IgD-negative memory B cell (primary cell): ENCODE data around the gene RANGAP1. TPM values are rescaled to one million over a fixed set of nuclear protein-coding genes. Genes with fewer than 3 reads are reported as not detected.
A peak's percentile ranks its signal among the peaks of the same experiment; 100 is the strongest.

Source experiments
- H3K27ac Mint-ChIP-seq, 3 donors: one replicate each; pipeline ENCODE4 v1.8.0; 2020 to 2022; ENCODE audit warnings: mild to moderate bottlenecking in 3 of 3, mixed read lengths in 3 of 3, moderate library complexity in 1 of 3
- H3K27me3 Mint-ChIP-seq: one replicate; pipeline ENCODE4 v1.8.0; 2021; ENCODE audit warnings: mixed read lengths
- H3K36me3 Mint-ChIP-seq: one replicate; pipeline ENCODE4 v1.8.0; 2020; ENCODE audit warnings: mild to moderate bottlenecking, mixed read lengths
- H3K4me1 Mint-ChIP-seq, 3 donors: one replicate each; pipeline ENCODE4 v1.8.0; 2020 to 2022; ENCODE audit warnings: mixed read lengths in 3 of 3, mild to moderate bottlenecking in 1 of 3
- H3K4me3 Mint-ChIP-seq, 4 donors: one replicate each; pipeline ENCODE4 v1.8.0; 2020 to 2022; ENCODE audit warnings: mild to moderate bottlenecking in 4 of 4, mixed read lengths in 4 of 4, moderate library complexity in 3 of 4
- H3K9me3 Mint-ChIP-seq, 3 donors: one replicate each; pipeline ENCODE4 v1.8.0; 2020 to 2021; ENCODE audit warnings: mixed read lengths in 3 of 3, mild to moderate bottlenecking in 1 of 3
- polyA plus RNA-seq: library from polyadenylated mRNA; unstranded; fragments of 300-500 nt; fragmentation: Illumina TruSeq; gene quantifications from one replicate; pipeline ENCODE4 v1.2.3, GENCODE V29; 2021

The RANGAP1 gene
- polyA plus RNA-seq, 1 donor from 2014 or later, result 21.6 TPM

GRCh38 chr22:41239443-41240128, 46.4 kb downstream of the RANGAP1 start:
- Mint-ChIP-seq H3K4me3 (peak overlapping the region in 1 of 4 donors; percentile 60), H3K36me3 (no peaks in the 10 kb centered on the region), H3K4me1 (peaks cover 0 to 7% (median 4%) of the 10 kb centered on the region in 3 donors), H3K9me3 (no peaks in the 10 kb centered on the region), H3K27ac (no peak overlapping the region), H3K27me3 (peaks cover 2% of the 10 kb centered on the region)

GRCh38 chr22:41238570-41239442, 47.2 kb downstream of the RANGAP1 start:
- Mint-ChIP-seq H3K36me3 (no peaks in the 10 kb centered on the region), H3K4me3 (peak overlapping the region; percentile 59 to 90 (median 70)), H3K27ac (no peak overlapping the region), H3K4me1 (peaks cover 0 to 7% (median 2%) of the 10 kb centered on the region in 3 donors), H3K27me3 (peaks cover 2% of the 10 kb centered on the region), H3K9me3 (no peaks in the 10 kb centered on the region)

- Mint-ChIP-seq H3K36me3 (no peaks in the 10 kb centered on the region), H3K4me1 (peaks cover 0 to 7% (median 2%) of the 10 kb centered on the region in 3 donors), H3K4me3 (peak overlapping the region; percentile 13 to 72 (median 42)), H3K27ac (no peak overlapping the region), H3K27me3 (peaks cover 2% of the 10 kb centered on the region), H3K9me3 (no peaks in the 10 kb centered on the region)
Observed at GRCh38 chr22:41237707-41238569, 48.0 kb downstream of the RANGAP1 start.

- Mint-ChIP-seq H3K27me3 (peaks cover 2% of the 10 kb centered on the region), H3K4me3 (peak overlapping the region; percentile 13 to 72 (median 42)), H3K27ac (no peak overlapping the region)
Observed at GRCh38 chr22:41237036-41237706, 48.8 kb downstream of the RANGAP1 start.

GRCh38 chr22:41234815-41235695, 50.9 kb downstream of the RANGAP1 start:
- Mint-ChIP-seq H3K4me3 (no peak overlapping the region), H3K27me3 (peaks cover 2% of the 10 kb centered on the region), H3K4me1 (peaks cover 0 to 7% (median 2%) of the 10 kb centered on the region in 3 donors), H3K36me3 (peaks cover under 1% of the 10 kb centered on the region), H3K9me3 (no peaks in the 10 kb centered on the region), H3K27ac (no peak overlapping the region)

More at GRCh38 chr22:41237036-41237706, 48.8 kb downstream of the RANGAP1 start:
- Mint-ChIP-seq H3K36me3 (no peaks in the 10 kb centered on the region), H3K4me1 (peaks cover 0 to 7% (median 2%) of the 10 kb centered on the region in 3 donors), H3K9me3 (no peaks in the 10 kb centered on the region)

GRCh38 chr22:41231369-41231768, 54.6 kb downstream of the RANGAP1 start:
- Mint-ChIP-seq H3K36me3 (peaks cover 5% of the 10 kb centered on the region), H3K27me3 (no peaks in the 10 kb centered on the region), H3K4me1 (no peaks in the 10 kb centered on the region), H3K9me3 (no peaks in the 10 kb centered on the region), H3K4me3 (no peak overlapping the region), H3K27ac (no peak overlapping the region)

GRCh38 chr22:41230401-41230785, 55.6 kb downstream of the RANGAP1 start:
- Mint-ChIP-seq H3K4me1 (no peaks in the 10 kb centered on the region), H3K36me3 (peaks cover 5% of the 10 kb centered on the region), H3K9me3 (no peaks in the 10 kb centered on the region), H3K4me3 (no peak overlapping the region), H3K27me3 (no peaks in the 10 kb centered on the region), H3K27ac (no peak overlapping the region)

GRCh38 chr22:41229730-41230400, 56.1 kb downstream of the RANGAP1 start:
- H3K36me3 Mint-ChIP-seq, result peaks cover 5% of the 10 kb centered on the region
- no peaks in the 10 kb centered on the region for H3K27me3 Mint-ChIP-seq
- H3K9me3 Mint-ChIP-seq, result no peaks in the 10 kb centered on the region
- no peak overlapping the region for H3K4me3 Mint-ChIP-seq
- H3K27ac Mint-ChIP-seq, result no peak overlapping the region
- no peaks in the 10 kb centered on the region for H3K4me1 Mint-ChIP-seq

GRCh38 chr22:41229215-41229614, 56.8 kb downstream of the RANGAP1 start:
- H3K27ac Mint-ChIP-seq, result peak overlapping the region in 1 of 3 donors; percentile 13
- H3K4me3 Mint-ChIP-seq, result no peak overlapping the region
- H3K9me3 Mint-ChIP-seq, result no peaks in the 10 kb centered on the region
- H3K4me1 Mint-ChIP-seq, result no peaks in the 10 kb centered on the region
- H3K36me3 Mint-ChIP-seq, result peaks cover 7% of the 10 kb centered on the region
- no peaks in the 10 kb centered on the region for H3K27me3 Mint-ChIP-seq

GRCh38 chr22:41226723-41227655, 59.0 kb downstream of the RANGAP1 start:
- peak overlapping the region in 1 of 3 donors; percentile 47 for H3K27ac Mint-ChIP-seq
- H3K4me3 Mint-ChIP-seq, result no peak overlapping the region
- H3K36me3 Mint-ChIP-seq, result peaks cover 8% of the 10 kb centered on the region
- no peaks in the 10 kb centered on the region for H3K27me3 Mint-ChIP-seq
- no peaks in the 10 kb centered on the region for H3K4me1 Mint-ChIP-seq
- H3K9me3 Mint-ChIP-seq, result no peaks in the 10 kb centered on the region

GRCh38 chr22:41223535-41223934, 62.5 kb downstream of the RANGAP1 start:
- no peak overlapping the region for H3K4me3 Mint-ChIP-seq
- H3K9me3 Mint-ChIP-seq, result no peaks in the 10 kb centered on the region
- H3K4me1 Mint-ChIP-seq, result no peaks in the 10 kb centered on the region
- peaks cover 9% of the 10 kb centered on the region for H3K36me3 Mint-ChIP-seq
- no peaks in the 10 kb centered on the region for H3K27me3 Mint-ChIP-seq
- no peak overlapping the region for H3K27ac Mint-ChIP-seq

- H3K27ac Mint-ChIP-seq, result no peak overlapping the region
Observed at GRCh38 chr22:41222846-41223507, 63.0 kb downstream of the RANGAP1 start.

More at GRCh38 chr22:41222846-41223507, 63.0 kb downstream of the RANGAP1 start:
- Mint-ChIP-seq H3K4me3 (no peak overlapping the region), H3K27me3 (no peaks in the 10 kb centered on the region), H3K36me3 (peaks cover 9% of the 10 kb centered on the region), H3K4me1 (peaks cover under 1% of the 10 kb centered on the region in 3 donors), H3K9me3 (no peaks in the 10 kb centered on the region)
